Fibroblast of the conjunctiva (primary cell): Measurements from ENCODE around the gene SGPL1.
"Not testable (repeated sequence)": the region's sequence is repeated elsewhere in the genome, so short reads cannot be mapped to it uniquely, and the experiment has no call there.

Experiments
- DNase-seq: peaks from one replicate; pipeline ENCODE4 v3.0.0-alpha.2; 2010; ENCODE audit warnings: low read depth

SGPL1 gene

DNA sequence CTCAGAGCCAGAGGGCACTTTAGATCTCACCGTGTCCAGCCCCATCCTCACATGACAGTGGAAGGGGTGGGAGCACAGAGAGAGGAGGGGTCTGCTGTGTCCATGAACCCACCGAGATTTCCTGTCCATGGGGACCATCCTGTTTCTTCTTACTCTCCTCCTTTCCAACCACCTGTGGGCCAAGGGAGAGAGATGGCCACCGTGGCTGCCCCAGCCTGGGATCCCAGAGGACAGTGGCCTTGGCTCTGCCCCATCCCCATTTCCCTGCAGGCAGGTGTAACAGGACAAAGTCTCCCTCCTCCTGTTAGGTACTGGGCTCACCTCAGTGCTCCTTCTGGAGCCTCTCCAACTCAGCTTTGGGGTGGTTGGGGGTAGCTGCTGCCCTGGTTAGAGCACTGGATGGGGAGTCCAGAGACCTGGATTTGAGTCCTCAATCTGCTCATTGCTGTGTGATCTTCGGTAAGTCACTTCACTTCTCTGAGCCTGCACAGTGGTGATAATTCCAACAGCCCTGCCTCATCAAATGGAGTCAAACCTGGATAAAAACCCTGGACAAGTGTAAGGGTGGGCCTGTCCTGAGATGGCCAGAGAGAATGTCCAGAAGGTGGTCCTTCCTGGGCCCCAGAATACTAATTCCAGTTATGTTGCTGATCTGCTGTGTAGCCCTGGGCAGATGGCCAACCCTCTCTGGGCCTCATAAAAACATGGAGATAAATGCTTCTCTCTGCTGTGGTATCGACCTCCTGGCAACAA, 90.5 kb downstream of the SGPL1 start:
- DNase-seq, result no peak

DNA sequence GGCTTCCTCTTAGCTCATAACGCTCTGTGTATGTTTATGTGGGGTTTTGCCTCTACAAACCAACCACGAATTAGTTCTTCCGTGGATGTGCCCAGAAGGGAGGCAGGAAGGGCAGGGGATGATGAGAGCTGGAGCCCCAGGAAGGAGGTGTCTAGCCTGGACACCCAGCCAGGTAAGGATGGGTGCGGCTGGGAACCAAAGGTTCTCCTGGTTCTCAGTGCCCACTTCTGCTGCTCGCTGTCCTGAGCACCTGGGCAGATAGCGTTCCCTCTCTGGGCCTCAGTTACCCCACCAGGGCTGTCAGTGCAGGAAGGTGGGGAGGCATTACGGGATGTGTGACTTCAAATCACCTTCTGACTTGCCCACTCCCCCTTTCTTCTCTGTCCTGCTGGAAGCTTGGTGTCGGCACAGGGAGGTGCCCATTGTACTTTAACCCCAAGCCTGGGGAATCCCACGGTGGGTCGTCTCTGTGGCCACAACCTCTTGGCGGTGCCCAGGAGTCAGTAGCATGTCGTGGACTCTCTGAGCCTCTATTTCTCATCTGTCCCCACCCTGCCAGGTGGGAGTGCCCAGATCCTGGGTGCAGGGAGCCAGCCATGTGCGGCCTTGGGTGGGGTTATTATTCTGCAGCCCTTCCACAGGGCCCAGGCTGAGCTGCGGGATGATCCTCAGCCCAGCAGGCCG, 91.3 kb downstream of the SGPL1 start:
- no peak for DNase-seq

DNA sequence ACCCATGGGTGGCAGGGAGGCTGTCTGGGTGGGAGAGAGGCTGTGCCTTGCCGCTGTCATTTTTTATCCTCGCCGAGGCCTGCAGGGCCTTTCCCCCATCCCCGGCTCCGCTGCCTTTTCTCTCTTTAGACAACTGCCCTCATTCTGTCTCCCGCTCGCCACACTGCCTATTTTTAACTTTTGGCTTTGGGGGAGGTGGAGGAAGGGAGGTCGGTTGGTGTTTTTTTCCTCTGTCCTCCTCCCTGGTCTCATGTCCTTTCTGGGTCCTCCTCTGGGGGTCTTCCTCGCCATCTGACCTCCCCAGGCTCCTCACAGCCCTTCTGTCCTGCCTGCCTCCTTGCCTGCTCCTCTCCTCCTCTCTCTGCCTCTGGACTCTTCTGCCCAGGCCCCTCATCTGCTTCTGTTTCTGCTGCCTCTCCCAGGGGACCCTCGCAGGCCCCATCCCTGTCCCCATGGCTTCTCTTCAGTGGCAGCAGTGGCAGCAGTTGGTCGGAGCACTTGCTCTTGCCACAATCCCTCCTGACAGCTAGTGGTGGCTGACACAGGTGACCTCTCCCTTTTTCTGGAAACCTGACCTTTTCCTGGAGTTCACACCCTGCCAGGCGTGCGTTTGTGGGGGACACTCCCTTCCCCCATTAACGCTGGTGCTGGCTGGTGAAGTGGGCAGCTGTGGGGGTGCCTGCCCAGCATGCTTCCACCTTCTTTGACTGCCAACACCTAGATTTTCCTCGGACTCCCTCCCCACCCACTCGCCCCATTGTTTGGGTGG, 92.1 kb downstream of the SGPL1 start:
- no peak for DNase-seq

DNA sequence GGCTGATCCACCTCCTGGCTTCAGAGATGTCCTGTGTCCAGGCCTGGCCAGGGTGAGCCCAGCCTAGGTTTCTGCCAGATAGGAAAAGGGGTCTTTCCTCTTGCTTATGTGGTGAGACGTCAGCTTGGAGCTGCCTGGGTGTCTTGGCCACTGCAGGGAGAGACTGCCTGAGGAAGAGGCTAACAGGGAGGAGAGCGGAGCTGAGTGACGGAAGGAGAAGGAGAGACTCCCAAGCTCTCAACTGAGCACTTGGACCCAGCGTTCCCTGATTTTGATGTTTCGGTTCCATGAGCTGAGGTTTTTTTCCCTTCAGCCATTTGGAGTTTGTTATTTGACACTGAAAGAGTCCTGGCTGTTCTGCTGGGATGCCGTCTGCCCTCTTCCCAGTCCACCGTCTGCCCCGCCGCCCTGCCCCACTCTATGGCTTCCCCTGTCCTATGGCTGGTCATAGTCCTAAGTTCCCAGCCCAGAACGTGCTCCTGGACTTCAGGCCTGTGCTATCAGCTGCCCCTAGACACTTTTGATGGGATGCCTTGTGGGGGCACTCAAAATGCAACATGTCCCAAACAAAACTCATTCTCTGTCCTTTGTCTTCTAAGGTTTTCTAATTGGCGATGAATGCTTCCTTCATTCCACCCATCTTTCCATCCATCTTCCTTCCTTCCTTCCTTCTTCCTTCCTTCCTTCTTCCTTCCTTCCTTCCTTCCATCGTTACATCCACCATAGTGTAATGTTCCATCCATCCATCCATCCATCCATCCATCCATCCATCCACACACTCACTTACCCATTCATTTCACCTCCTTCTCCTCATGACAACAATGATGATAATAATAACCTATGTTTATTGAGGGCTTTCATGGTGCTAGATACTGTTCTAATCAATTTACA, 92.9 kb downstream of the SGPL1 start:
- no peak for DNase-seq

DNA sequence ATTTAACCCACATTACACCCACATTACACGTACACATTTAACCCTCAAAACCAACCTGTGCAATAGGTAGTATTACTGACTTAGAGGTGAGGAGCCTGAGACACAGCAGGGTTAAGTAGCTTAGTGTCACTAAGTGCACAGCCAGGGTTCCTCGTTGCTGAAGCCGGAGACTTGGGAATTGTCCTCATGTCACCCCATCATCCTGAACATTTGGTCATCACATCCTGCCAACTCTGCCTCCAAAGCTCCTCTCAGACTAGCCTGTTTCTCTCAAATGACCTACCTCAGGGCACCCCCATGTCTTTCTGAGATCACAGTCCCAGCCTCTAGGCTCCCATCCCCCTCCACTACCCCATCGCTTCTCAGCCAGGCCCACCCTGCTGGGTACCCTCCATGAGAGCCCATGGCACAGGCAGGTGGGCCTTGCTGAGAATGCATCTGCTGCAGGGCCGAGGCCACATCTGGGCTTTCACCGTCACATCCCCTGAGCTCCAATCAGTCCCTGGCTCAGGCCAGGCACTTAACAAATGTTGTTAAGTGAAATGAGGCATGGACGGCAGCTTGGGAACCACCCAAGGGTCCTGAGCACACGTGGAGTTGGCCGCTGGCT, 93.7 kb downstream of the SGPL1 start:
- no peak for DNase-seq

DNA sequence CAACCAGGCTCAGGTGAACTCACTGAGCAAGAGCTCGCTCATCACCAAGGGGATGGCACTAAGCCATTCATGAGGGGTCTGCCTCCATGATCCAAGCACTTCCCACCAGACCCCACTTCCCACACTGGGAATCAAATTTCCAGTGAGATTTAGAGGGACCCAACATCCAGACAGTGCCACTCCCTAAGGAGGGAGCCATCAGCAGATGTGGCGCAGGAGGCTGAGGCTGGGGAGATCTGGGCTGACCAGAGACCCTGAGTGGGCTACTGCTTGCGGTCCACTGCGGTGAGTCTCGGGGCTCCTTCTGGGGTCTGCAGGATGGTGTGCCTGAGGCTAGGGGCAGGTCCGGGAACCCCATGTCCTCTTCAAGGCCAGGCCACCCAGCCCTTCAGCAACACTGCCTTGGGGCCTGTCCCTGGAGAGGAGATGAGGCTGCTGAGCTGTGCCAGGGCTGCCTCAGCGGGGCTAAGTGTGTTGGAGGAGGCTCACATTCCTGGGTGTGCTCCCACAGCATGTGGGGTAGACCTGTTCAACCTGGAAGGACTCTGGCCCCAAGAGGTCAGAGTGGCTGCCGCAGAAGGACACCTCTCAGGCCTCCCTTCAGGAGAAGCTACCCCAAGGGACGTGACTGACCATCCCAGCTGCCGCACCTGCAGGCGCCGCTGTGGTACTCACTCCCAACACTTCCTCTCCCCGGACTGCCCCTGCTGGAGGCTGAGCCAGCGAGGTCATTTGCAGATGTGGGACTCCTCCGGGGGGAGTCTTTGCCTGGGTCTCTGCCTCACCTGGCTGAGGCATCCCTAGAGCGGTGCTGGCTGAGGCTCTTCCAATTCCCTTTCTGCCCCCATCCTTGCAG, 95.0 kb downstream of the SGPL1 start:
- DNase-seq, result no peak

DNA sequence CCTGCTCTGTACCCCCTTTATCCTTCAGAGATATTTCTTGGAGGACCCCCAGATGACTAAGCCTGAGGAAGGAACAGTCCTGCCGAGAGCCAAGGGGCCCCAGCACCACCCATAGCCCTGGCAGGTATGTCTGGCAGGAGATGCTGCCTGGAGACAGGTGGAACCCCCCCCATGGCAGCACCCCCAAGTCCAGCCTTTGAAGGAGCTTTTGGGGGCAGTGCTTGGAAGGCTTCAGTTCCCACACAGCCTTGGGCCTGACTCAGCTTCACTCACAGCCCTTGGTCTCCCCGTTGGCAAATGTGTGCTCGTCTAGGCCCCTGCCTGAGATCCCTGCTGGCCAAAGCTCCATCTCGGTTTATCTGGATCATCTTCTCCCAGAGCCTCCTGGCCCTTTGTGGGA, 95.6 kb downstream of the SGPL1 start:
- DNase-seq, result no peak

DNA sequence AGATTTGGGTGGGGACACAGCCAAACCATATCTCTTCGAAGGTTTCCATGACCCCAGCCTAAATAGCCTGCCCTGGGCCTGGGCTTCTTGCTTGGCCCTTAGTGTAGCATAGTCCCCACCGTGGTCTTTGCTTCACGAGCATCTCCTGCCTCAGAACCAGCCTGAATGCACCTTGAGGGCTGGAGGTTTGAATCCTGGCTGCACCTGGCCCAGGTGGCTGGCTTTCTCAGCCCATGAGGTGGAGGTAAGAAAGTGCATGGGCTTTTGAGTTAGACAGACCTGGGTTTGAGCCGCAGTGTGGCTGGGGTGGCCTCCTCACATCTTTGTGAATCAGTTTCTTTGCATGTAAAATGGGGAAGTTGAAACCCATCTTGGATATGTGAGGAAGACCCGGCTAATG, 96.8 kb downstream of the SGPL1 start:
- DNase-seq, result no peak

DNA sequence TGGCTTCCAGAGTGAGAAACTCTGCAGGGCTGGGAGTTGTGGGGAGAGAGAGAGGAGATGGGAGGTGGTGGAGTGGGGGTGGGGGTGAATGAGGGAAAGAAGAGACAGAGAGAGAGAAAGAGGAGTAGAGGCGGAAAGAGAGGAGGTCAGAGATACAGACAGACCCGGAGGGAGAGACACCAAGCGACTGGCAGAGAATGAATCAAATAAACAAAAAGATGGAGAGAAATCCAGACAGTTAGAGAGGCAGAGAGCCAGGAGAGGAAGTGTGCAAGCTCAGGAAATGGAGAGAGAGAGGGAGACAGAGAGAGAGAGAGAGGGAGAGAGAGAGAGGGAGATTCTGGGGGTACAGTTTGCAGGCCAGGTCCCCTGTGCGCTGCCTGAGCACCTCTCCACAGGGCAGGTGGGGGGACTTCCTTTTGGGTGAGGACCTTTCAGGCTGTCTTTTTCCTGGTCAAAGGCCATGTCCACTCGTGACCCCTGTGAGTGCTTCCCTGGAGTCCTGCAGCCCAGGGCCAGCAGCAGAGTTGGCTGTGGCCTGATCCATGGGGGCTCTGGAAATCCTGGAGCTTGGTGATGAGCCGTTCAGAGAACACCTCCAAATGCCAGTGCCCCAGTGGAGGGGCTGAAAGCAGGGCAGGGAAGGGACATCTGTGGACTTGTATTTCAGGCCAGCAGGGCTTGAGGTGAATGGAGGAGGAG, 97.6 kb downstream of the SGPL1 start:
- no peak for DNase-seq

DNA sequence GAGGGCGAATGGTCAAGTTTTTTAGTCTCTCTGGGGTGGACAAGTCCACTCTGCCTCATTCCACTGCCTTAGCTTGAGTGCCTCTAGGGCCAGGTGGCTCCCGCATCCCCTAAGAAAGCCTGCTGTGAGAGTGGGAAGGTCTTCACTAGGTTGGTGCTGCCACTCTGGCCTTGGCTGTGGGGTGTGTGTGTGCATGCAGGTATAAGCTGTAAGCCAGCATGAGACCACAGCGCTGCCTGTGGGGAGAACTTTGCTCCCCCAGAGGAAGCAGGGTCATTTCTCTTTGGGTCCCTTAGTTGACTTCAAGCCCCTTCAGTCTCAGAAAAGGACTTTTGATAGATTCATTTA, 98.1 kb downstream of the SGPL1 start:
- DNase-seq, result no peak

DNA sequence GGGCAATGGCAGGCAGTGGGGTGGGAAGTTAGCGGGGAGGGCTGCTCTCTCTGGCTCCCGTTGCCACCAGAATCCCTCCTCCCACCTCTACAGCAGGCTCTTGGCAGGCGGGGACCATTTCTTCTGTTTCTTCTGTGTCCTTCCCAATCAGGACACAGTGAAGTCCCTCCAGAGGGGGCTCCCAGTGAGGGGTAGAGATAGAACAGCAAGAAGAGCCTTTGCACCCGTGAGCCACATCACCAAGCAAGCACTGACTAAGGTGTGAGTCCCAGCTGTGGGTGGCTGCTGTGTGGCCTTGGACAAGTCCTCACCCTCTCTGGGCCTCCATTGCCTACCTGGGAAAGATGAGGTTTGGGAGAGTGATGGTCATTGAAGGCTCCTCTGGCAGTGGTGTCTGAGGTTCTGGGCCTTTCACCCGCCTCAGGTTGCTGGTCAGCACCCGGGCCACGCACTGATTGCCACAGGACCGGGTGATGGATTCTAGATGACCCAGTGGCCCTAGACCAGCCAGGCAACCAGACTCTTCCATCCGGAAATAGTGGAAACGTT, 98.6 kb downstream of the SGPL1 start:
- no peak for DNase-seq

DNA sequence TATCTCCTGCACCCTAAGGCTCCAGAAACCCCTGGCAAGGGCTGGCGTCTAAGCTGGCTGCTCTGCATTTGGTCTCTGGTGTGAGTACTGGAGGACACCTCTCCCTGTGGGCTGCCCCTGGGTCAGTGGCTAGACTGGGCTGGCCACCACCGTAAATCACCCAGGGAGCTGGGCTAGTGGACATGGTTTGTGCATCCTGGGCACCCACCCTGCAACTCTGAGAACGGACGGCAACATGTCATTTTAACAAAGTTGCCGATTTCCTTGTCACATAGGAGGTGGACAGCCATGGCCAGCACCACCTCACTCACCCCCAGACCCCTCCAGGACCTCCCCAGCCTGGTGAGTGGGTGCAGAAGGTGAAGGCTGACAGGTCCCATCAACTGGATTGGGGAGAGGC, 99.5 kb downstream of the SGPL1 start:
- no peak for DNase-seq

DNA sequence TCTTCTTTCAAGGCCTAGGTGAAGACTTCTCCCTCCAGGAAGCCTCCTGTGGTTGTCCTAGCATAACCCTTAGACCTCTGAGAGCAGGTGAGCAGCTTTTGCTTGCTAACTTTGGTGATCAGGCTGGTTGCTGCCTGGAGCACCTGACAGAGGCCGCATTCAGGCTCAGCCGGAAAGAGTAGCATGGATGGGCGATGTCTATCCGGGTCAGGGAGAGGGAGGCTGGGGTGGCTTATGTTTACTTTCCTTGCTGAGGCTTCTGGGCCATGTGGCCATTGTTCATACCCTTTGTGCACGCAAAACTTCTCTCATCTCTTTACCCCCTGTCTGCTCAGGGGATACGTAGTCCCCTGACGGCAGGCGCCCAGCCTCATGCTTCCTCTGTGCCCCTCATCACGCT, 100.1 kb downstream of the SGPL1 start:
- no peak for DNase-seq

DNA sequence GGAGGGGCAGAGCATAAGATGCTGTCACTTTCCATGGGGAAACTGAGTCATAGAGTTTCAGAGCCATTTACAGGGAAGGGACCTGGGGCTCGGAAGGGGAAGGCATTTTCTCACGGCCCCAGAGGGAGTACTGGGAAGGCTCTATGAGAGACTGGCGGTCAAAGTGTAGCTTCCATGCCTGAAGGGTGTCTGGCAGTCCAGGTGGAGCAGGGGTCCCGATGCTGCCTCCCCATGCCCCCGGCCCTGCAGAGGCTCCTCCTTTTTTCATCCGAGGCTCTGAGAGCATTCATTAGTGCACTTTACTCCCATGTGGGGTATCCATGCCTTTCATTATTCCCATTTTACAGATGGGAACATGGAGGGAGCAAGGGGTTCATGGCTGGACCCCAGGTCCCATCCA, 100.5 kb downstream of the SGPL1 start:
- no peak for DNase-seq

DNA sequence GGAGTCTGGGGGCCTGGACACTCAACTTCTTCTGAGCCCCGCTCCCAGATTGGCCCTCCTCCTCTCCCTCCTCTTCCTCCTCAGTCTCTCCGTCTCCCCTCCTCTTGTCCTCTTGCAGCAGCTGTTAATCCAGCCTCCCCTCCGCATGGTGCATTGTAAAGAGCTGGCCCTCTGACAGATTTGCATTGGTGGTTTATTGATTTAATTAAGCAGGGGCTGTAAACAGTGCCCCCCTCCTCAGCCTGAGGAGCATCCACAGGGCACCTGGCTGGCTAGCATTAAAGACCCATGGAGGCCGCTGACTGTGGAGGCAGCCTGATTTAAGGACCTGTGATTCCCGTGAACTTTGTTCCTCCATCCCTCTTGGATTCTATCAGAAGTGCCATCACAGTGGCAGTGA, 101.5 kb downstream of the SGPL1 start:
- DNase-seq, result no peak

DNA sequence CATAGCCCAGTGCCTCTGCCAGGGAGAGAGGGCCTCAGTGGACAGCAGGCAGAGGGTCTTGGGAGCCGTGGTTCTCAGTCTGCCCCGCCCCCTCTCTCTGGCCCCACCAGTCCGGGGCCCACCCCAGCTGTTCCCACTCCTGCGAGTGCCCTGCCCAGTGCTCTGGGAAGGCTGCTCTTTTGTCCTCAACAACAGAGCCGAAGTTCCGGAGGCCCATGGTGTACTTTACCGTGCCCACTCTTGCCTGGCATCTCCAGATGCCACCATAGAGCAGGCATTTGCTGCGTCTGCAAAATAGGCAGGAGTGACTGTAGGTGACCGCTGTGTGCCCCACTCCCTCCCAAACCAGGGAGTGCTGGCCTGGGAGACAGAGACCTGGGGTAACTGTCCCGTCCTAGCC, 101.9 kb downstream of the SGPL1 start:
- no peak for DNase-seq

DNA sequence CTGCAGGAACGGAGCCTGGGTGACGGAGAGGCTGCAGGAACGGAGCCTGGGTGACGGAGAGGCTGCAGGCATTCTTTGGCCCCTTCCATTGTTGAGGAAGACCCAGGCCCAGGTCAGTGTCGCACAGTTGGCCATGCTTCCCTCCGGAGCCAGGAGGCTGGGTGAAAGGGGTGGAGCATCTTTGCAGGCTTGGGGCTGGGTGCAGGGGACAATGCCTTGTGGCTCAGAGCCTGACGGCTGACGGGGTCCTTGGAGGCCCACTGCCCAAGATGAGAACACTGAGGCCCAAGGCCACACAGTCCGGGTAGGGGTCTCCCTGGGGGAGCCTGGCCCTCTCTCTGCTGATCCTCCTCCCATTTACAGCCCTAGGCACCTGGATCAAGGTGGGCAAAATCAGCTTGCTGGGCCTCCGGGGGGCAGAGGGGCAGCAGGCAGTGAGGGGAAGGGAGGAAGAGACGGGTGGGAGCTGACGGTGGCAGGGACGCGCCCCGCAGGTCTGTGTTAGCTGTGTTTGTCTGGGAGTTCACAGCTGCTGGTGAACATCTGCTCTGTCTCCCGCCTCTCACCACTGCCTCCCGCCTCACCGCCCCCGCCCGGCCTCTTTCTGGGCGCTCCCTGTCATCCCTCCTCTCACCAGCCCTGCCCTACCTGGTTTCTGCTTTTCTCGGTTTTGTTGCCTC, 103.2 kb downstream of the SGPL1 start:
- DNase-seq, result no peak

DNA sequence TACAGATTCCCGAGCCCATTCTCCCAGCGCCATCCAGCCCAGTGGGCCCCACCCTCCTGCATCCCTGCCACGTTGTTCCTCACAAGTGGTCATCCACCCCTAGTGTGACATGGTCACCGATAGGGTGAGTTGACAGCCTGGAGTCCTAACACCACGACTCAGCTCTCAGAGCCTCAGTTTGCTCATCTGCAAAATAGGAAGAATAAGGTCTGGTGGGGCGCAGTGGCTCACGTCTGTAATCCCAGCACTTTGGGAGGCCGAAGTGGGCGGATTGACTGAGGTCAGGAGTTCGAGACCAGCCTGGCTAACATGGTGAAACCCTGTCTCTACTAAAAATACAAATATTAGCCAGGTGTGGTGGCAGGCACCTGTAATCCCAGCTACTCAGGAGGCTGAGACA, 104.2 kb downstream of the SGPL1 start:
- DNase-seq, result not testable (repeated sequence)

DNA sequence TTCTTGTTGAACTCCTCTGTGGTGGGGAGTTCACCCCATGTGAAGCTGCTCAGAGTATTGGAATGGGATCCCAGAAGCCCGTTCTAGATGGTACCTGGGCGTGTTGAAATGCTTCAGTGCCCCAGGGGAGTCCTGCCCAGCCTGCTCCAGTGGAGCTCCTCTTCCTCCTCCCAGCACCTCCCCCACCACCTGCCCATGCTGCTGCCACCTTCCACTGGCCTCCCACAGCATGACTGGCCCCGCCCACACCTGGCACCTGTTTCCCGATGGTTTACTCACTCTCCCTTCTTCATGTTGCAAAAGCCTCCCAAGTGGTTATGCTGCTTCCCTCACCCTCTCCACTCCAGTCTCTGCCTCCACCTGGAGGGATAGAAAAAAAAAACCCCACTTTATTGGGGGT, 104.8 kb downstream of the SGPL1 start:
- no peak for DNase-seq
